ENCODE data around the gene ABCB6.

ABCB6 gene

DNA sequence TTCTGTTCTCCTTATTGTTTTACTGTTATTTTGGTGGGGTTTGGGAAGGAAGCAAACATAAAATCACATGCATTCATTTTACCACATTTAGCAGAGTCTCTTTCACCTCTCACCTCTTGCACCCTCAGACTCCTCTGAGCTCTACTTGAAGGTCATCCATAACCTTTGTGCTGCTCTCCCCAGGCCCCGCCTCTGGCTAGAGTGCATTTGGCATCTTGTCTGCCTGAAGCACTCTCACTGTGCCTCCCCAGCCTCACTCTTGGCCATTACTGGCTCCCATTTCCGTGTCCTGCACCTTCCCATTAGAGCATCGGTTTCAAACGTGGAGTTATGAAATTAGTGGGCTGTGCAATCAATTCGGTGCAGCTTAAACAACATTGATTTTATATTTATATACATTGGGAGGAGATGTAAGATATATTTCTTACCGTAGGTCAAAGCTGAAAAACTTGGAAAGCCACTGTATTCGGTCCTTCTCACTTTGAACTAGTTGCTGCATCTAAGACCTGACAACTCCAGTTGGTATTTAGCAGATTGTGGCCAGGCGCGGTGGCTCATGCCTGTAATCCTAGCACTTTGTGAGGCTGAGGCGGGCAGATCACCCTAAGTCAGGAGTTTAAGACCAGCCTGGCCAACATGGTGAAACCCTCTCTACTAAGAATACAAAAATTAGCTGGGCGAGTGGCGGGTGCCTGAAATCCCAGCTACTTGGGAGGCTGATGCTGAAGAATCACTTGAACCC lies 19.1 kb downstream of the ABCB6 start:
- Mint-ChIP-seq H3K4me1 (peaks cover 21% of the 10 kb centered on the region), H3K4me3 (peak overlapping the region; percentile 82), H3K27ac (peak overlapping the region; percentile 73), H3K27me3 (no peaks in the 10 kb centered on the region), H3K36me3 (ENCODE audit: low read depth) (peaks cover 6% of the 10 kb centered on the region), H3K9me3 (peaks cover 8% of the 10 kb centered on the region)
- DNase-seq (no peak), ATAC-seq (peak; percentile 52)

DNA sequence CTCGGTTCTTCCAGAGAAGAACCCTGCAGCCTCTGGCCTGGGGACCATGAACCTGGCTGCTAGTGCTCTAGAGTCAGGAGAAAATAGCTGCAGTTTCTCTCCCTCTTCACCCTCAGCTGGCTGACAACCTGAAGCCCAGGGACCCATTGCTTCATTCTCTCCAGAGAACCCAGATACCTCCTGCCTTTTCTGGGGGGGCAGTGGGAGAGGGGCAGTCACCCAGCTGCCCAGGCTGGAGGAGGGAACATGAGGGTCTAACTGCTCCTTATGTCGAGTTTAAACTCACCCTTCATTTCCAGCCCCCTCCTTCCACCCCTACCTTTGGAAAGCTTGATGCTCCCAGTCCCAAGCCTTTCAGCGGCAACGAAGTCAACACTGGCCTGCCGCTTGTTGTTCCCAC lies 19.8 kb downstream of the ABCB6 start:
- ATAC-seq (no peak), DNase-seq (no peak)
- Mint-ChIP-seq H3K9me3 (peaks cover 4% of the 10 kb centered on the region), H3K27me3 (no peaks in the 10 kb centered on the region), H3K36me3 (ENCODE audit: low read depth) (peaks cover 5% of the 10 kb centered on the region), H3K4me3 (peak overlapping the region; percentile 82), H3K4me1 (peaks cover 21% of the 10 kb centered on the region), H3K27ac (peak overlapping the region; percentile 73)

DNA sequence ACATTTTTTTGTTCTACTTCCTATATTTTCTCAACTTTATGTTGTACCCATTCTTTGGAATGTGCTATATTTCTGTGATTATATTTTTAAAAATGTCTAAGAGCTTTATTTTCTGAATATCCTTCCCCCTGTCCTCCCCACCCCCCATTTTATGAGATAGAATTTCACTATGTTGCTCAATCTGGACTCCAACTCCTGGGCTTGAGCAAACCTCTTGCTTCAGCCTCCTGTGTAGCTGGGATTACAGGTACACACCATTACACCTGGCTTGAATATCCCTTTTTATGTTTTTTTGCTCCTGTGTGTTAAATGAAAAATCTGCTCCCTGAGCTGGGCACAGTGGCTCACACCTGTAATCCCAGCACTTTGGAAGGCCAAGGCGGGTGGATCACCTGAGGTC lies 21.4 kb downstream of the ABCB6 start:
- no peak for DNase-seq

DNA sequence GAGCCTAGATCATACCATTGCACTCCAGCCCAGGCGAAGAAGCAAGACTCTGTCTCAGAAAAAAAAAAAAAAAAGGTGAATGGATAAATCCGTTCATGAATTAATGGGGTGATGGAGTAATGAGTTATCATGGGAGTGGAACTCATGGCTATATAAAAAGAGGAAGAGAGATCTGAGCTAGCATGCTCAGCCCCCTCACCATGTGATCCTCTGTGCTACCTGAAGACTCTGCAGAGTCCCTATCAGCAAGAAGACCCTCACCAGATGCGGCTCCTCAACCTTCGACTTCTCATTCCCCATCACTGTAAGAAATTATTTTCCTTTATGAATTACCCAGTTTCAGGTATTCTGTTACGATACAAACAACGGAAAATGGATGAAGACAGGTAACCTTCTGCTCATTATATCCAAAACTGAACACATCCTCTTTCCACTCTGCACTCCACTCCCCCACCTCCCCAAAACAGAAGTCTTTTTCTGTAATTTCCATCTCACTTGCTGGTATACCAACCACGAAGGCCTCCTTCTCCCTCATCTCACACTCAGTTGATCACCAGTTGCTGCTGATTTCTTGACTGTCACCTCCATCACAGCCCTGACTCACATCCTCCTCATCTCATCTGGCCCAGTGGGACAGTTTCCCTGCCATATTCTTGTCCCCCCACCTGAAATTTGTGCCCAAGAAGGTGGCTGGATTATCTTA lies 31.9 kb downstream of the ABCB6 start:
- Mint-ChIP-seq H3K4me1 (peaks cover 21% of the 10 kb centered on the region), H3K27ac (peak overlapping the region; percentile 90), H3K9me3 (no peaks in the 10 kb centered on the region), H3K36me3 (ENCODE audit: low read depth) (peaks cover 16% of the 10 kb centered on the region), H3K27me3 (no peaks in the 10 kb centered on the region), H3K4me3 (peak overlapping the region; percentile 21)
- ATAC-seq = peak; percentile 92
- DNase-seq = peak; percentile 29

More for the DNA sequence above, 21.4 kb downstream of the ABCB6 start:
- H3K4me3 Mint-ChIP-seq = no peak overlapping the region
- H3K9me3 Mint-ChIP-seq = peaks cover 4% of the 10 kb centered on the region
- peaks cover 21% of the 10 kb centered on the region for H3K4me1 Mint-ChIP-seq
- no peak overlapping the region for H3K27ac Mint-ChIP-seq
- no peak for ATAC-seq
- H3K36me3 Mint-ChIP-seq (ENCODE audit: low read depth) = peaks cover 5% of the 10 kb centered on the region
- no peaks in the 10 kb centered on the region for H3K27me3 Mint-ChIP-seq

DNA sequence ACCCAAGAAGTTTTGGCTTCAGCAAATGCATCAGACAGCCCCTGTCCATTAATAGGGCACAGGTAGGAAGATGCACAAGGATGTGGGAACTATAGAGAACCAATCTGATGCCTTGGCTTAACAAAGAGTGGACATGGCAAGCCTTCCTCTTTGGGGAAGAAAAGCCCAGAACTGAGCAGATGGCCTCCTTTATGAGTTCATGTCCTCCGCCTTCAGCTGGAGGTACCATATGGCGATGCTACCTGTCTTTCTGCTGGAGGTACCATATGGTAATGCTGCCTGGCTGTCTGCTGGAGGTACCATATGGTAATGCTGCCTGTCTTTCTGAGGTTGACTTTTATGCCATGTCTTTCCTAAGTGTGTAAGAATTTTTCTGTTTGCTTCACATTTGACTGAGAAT lies 34.6 kb downstream of the ABCB6 start:
- H3K4me3 Mint-ChIP-seq = no peak overlapping the region
- H3K4me1 Mint-ChIP-seq = peaks cover 45% of the 10 kb centered on the region

DNA sequence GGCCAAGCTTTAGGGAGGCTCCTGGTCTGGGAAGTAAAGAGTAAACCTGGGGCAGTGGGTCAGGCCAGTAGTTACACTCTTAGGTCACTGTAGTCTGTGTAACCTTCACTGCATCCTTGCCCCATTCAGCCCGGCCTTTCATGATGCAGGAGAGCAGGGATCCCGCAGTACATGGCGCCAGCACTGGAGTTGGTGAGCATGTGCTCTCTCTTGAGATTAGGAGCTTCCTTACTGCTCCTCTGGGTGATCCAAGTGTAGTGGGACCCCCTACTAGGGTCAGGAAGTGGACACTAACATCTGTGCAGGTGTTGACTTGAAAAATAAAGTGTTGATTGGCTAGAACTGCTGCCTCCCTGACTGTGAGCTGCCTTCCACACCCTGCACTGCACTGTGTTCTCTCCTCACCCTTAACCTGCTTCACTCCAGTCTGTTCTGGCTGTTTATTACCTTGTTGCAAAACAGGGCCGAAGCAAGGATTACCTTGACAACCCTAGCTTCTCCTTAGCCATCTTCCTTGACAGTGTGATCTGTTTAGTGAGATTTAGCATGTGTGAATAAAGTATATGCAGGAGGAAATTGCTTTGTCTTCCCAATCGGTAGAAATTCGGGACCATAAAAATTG lies 35.5 kb downstream of the ABCB6 start:
- Mint-ChIP-seq H3K4me1 (peaks cover 50% of the 10 kb centered on the region), H3K27ac (peak overlapping the region; percentile 45), H3K9me3 (no peaks in the 10 kb centered on the region), H3K27me3 (no peaks in the 10 kb centered on the region), H3K36me3 (ENCODE audit: low read depth) (peaks cover 30% of the 10 kb centered on the region), H3K4me3 (no peak overlapping the region)
- no peak for DNase-seq
- ATAC-seq = no peak

More for the DNA sequence above, 34.6 kb downstream of the ABCB6 start:
- Mint-ChIP-seq H3K36me3 (ENCODE audit: low read depth) (peaks cover 30% of the 10 kb centered on the region), H3K27me3 (no peaks in the 10 kb centered on the region), H3K27ac (peak overlapping the region; percentile 17), H3K9me3 (no peaks in the 10 kb centered on the region)
- no peak for ATAC-seq
- no peak for DNase-seq

DNA sequence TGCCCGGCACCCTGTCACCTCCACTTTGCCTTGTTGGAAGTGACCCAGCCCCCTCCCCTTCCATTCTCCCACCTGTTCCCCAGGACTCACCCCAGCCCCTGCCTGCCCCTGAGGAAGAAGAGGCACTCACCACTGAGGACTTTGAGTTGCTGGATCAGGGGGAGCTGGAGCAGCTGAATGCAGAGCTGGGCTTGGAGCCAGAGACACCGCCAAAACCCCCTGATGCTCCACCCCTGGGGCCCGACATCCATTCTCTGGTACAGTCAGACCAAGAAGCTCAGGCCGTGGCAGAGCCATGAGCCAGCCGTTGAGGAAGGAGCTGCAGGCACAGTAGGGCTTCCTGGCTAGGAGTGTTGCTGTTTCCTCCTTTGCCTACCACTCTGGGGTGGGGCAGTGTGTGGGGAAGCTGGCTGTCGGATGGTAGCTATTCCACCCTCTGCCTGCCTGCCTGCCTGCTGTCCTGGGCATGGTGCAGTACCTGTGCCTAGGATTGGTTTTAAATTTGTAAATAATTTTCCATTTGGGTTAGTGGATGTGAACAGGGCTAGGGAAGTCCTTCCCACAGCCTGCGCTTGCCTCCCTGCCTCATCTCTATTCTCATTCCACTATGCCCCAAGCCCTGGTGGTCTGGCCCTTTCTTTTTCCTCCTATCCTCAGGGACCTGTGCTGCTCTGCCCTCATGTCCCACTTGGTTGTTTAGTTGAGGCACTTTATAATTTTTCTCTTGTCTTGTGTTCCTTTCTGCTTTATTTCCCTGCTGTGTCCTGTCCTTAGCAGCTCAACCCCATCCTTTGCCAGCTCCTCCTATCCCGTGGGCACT lies 36.2 kb downstream of the ABCB6 start:
- H3K36me3 Mint-ChIP-seq (ENCODE audit: low read depth) = peaks cover 32% of the 10 kb centered on the region
- H3K27me3 Mint-ChIP-seq = no peaks in the 10 kb centered on the region
- H3K4me3 Mint-ChIP-seq = no peak overlapping the region
- no peak for DNase-seq
- no peak for ATAC-seq
- H3K27ac Mint-ChIP-seq = peak overlapping the region; percentile 45
- H3K4me1 Mint-ChIP-seq = peaks cover 51% of the 10 kb centered on the region
- no peaks in the 10 kb centered on the region for H3K9me3 Mint-ChIP-seq

DNA sequence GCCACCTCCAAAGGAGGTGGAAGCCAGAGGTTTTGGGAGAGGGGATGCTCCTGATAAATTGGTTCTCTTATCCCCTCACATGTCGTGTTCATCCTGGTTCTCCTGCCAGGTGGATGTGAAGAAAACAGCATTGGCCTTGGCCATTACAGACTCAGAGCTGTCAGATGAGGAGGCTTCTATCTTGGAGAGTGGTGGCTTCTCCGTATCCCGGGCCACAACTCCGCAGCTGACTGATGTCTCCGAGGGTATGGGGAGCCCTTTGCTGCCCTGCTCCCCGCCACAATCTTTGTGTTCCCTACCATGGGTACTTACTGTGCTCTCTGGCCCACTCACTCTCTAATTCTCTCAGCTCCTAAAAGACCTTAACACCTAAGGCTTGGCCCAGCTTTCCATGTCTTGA lies 37.2 kb downstream of the ABCB6 start:
- H3K4me1 Mint-ChIP-seq = peaks cover 45% of the 10 kb centered on the region
- ATAC-seq (no peak), DNase-seq (no peak)
- H3K27ac Mint-ChIP-seq = peak overlapping the region; percentile 38
- H3K36me3 Mint-ChIP-seq (ENCODE audit: low read depth) = peaks cover 29% of the 10 kb centered on the region
- no peaks in the 10 kb centered on the region for H3K27me3 Mint-ChIP-seq
- H3K9me3 Mint-ChIP-seq = no peaks in the 10 kb centered on the region
- no peak overlapping the region for H3K4me3 Mint-ChIP-seq

DNA sequence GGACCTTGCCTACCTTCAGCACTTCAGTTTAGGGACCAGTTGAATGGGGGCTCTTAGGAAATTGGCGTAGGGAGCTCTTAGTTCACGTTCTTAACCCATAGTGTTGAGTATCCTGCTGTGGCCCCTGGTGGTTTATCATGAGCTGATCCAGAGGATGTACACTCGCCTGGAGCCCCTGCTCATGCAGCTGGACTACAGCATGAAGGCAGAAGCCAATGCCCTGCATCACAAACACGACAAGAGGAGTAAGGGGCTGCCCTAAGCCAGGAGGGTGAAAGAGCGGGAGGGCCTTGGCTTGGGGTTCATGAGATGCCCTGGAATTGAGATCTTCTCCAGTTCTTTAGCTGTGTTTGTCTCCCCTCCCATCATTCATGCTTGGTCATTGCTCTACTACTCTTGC lies 37.8 kb downstream of the ABCB6 start:
- Mint-ChIP-seq H3K4me3 (no peak overlapping the region), H3K4me1 (peaks cover 43% of the 10 kb centered on the region), H3K36me3 (ENCODE audit: low read depth) (peaks cover 29% of the 10 kb centered on the region), H3K27ac (no peak overlapping the region), H3K9me3 (no peaks in the 10 kb centered on the region), H3K27me3 (no peaks in the 10 kb centered on the region)
- ATAC-seq (no peak), DNase-seq (no peak)

DNA sequence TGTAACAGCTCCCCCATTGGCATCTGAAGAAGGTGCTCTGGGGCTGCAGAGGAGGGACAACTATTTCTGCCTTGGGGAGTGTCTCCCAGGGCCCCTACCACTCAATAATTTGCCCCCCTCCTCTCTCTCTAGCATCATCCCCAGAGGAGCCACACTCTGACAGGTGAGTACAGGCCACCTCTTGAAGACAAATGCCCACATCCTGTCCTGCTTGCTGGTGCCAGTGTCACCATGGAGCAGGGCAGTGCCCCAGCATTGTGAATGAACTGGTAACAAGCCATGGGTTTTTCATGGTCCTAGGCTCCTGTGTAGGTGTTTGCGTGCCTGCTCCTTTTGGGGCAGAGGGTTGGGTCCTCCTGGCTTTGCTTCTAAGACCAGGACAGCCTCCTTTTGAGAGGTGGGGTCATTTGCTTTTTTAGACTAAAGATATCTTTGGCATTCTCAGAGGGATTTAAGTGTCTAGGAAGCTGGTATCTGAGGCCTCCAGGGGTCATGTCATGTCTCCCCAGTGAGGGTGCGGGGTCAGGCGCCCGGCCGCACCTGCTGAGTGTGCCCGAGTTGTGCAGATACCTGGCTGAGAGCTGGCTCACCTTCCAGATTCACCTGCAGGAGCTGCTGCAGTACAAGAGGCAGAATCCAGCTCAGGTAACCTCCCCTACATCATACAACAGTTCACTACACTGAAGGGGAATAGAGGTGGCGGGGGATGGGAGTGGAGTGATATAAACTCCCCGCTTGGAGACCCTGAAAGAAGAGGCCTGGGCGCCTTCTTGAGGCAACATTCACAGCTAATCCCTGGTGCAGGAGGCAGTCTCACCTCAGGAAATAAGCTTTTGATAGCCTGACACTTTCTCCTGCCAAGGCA lies 38.9 kb downstream of the ABCB6 start:
- peak overlapping the region; percentile 22 for H3K27ac Mint-ChIP-seq
- peak overlapping the region; percentile 97 for H3K4me3 Mint-ChIP-seq
- no peaks in the 10 kb centered on the region for H3K9me3 Mint-ChIP-seq
- no peaks in the 10 kb centered on the region for H3K27me3 Mint-ChIP-seq
- no peak for ATAC-seq
- H3K36me3 Mint-ChIP-seq (ENCODE audit: low read depth) = peaks cover 23% of the 10 kb centered on the region
- peaks cover 53% of the 10 kb centered on the region for H3K4me1 Mint-ChIP-seq
- DNase-seq = no peak

DNA sequence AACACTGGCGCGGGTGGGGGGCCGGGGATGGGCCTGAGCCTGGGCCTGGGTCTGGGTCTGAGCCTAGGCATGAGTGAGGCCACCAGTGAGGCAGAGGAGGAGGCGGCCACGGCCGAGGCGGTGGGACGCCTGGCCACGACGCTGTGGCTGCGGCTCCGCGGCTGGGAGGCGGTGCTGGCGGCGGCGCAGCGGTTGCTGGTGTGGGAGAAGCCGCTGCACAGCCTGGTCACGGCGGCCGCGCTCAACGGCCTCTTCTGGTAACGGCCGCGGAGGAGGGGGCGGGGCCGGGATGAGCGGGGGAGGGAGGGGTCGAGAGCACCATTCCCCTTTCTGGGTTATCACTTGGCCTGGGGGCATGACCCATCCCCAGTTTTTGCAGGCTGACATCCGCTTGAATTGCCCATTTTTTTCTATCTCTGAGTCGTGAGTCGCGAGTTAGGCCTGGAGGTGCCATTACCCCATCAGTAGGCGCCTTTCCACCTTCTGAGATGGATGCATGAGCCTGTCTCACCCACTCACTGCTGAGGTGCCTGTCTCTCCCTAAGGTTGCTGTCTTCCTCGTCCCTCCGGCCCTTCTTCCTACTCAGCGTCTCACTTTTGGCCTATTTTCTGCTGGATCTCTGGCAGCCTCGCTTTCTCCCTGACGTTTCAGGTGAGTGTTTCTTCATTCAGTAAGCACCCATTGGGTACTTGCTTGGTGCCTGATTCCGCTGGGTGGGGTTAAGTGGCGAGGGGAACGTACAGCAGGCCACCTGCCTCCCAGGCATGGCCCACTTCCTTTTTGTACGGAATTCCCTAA lies 40.2 kb downstream of the ABCB6 start:
- DNase-seq = peak; percentile 48
- ATAC-seq = no peak
- Mint-ChIP-seq H3K27ac (peak overlapping the region; percentile 85), H3K4me3 (peak overlapping the region; percentile 97), H3K9me3 (no peaks in the 10 kb centered on the region), H3K36me3 (ENCODE audit: low read depth) (peaks cover 29% of the 10 kb centered on the region), H3K4me1 (peaks cover 63% of the 10 kb centered on the region), H3K27me3 (no peaks in the 10 kb centered on the region)

DNA sequence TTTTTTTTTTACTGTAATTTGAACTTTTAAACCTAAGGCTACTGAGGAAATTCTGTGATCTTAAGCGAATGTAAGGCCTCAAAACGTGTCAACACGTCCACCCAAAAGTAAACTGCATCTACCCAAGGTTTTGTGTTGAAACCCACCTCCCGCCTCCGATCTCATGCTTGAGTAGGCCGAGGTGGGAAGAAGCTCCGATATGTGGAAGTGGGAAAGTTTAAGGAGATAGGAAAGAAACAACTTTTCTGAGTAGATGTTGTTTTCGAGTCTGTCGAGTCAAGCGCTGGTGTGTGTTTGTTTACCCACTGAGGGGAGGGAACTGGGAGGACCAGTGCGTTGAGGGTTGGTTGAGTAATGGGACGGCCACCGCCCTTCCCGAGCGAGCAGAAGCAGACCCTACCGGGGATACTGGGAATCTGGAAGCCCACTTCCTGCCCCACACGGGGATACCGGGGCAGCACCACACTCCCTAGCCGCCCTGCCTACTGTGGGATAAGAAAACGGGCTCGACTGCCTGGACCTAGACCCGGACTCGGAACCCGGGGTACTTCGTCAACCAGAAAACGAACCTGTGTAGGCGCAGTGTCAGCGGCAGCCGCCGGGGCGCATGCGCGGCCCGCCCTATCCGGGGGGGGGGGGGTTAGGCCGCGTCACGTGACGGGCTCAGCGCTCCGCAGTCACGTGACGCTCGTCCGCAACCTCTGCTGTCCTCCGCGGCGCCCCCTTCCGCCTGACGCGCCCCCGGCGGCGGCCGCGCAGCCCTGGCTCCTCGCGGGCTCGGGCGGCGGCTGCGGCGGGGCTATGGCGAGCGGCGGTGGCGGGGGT lies 41.0 kb downstream of the ABCB6 start, which contains the start of gene RETREG2:
TSS of gene RETREG2 (plus strand) at position 724 of the 825 bp plus-strand sequence. CDS start at position 802, 78 bp downstream.
- Mint-ChIP-seq H3K9me3 (no peaks in the 10 kb centered on the region), H3K27ac (peak within 1 kb of the TSS; percentile 99), H3K27me3 (no peaks in the 10 kb centered on the region), H3K4me1 (peaks cover 60% of the 10 kb centered on the region), H3K4me3 (peak within 1 kb of the TSS; percentile 98), H3K36me3 (ENCODE audit: low read depth) (peaks cover 27% of the 10 kb centered on the region)
- ATAC-seq = peak; percentile 53
- DNase-seq = peak; percentile 81
